NCI-H2196 (cell line): ENCODE results near the gene UCN3.
"Not testable (repeated sequence)": the region's sequence is repeated elsewhere in the genome, so short reads cannot be mapped to it uniquely, and the experiment has no call there.

ENCODE experiments used
- DNase-seq: peaks from one replicate; lab custom pipeline; 2025; ENCODE audit not compliant: unreplicated experiment; lab: John Stamatoyannopoulos, UW

The UCN3 gene

GRCh38 chr10:5404208-5405041 is 39.7 kb downstream of the UCN3 start, which contains the start of gene TUBAL3:
TSS of gene TUBAL3 (minus strand) at chr10:5404828. CDS start at chr10:5404792, 36 bp downstream.
- DNase-seq: no peak

DNA sequence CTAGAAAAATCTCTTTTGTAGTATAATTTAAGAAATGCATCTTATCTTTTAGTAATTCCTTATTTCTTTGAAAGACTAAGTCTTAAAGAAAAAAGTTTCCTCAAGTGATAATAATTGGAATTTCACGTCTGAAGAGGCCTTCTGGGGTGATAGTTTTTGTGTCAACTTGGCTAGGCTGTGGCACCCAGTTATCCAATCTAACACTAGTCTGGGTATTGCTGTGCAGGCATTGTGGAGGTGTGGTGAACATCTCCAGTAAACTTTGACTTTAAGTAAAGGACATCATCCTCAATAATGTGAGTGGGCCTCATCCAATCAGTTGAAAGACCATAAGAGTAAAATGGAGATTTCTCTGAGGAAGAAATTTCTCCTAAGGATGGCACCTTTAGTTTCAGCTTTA is 42.2 kb downstream of the UCN3 start:
- no peak for DNase-seq

DNA sequence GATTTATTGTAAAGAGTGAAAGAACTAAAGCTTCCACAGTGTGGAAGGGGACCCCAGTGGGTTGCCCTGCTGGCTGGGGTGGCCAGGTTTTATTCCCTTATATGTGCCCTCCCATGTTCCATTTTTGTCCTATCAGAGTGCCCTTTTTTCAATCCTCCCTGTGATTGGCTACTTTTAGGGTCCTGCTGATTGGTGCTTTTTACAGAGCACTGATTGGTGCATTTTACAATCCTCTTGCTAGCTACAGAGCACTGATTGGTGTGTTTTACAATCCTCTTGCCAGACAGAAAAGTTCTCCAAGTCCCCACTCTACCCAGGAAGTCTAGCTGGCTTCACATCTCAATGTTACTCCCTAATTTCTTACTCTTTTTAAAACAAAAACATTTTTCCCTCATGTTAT is 46.0 kb downstream of the UCN3 start:
- not testable (repeated sequence) for DNase-seq

- DNase-seq: no peak
These were observed 47.1 kb downstream of the UCN3 start for GRCh38 chr10:5411941-5412276.

- peak; percentile 74 for DNase-seq
These were observed 47.6 kb downstream of the UCN3 start, which contains the start of gene NET1 for GRCh38 chr10:5412277-5412941. TSS of gene NET1 (plus strand) at chr10:5412557. CDS start at chr10:5412693, 136 bp downstream.

GRCh38 chr10:5413012-5413938 is 48.5 kb downstream of the UCN3 start:
- DNase-seq: no peak

DNA sequence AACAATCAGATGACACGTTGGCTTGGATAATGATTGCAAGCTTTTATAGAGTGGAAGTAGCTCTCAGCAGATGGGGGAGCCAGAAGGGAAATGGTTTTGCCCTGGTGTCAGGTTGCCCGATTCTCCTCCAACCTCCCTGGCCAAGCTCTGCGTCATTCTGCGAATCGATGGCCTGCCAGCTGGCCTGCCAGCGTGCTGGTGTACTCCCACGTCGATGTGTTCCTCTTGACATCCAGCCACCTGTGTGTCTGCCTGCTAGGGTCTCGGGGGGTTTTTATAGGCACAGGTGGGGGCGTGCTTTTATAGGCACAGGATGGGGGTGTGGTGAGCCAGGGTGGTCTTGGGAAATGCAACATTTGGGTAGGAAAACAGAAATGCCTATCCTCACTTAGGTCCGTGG is 52.2 kb downstream of the UCN3 start:
- DNase-seq: peak; percentile 69

DNA sequence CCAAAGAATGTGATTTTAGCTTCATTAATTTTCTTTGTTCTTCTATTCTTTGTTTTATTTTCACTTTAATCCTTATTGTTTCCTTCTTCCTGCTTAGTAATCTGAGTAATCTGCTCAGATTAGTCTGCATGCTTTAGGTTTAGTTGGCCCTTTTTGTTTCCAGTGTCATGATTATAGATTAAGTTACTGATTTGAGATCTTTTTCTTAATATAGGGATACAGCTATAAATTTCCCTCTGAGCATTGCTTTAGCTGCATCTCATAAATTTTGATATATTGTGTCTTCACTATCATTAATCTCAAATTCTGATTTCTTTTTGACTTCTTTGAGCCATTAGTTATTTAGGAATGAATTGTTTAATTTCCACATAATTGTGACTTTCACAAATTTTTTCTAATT is 53.8 kb downstream of the UCN3 start:
- no peak for DNase-seq

- DNase-seq: no peak
These were observed 54.8 kb downstream of the UCN3 start for GRCh38 chr10:5419466-5420094.

GRCh38 chr10:5423771-5424170 is 59.0 kb downstream of the UCN3 start:
- DNase-seq: no peak
